WTC11 (cell line): Measurements from ENCODE around the gene PARVB.

Source experiments
- ESRRA ChIP-seq: sonication (generic); formaldehyde crosslinking; IDR thresholded peaks from 2 replicates; pipeline ENCODE4 v1.8.1; 2022; ENCODE audit warnings: mild to moderate bottlenecking, missing genetic modification reagents, borderline replicate concordance
- GABPB1 ChIP-seq: sonication (generic); formaldehyde crosslinking; IDR thresholded peaks from 2 replicates; pipeline ENCODE4 v1.8.1; 2023; ENCODE audit warnings: mild to moderate bottlenecking, missing genetic modification reagents
- NFYB ChIP-seq: sonication (generic); formaldehyde crosslinking; conservative IDR thresholded peaks from 2 replicates; pipeline ENCODE4 v1.8.0; 2022; ENCODE audit warnings: low read depth, missing genetic modification reagents
- SP1 ChIP-seq: sonication (generic); formaldehyde crosslinking; conservative IDR thresholded peaks from 2 replicates; pipeline ENCODE4 v1.8.1; 2022; ENCODE audit warnings: missing genetic modification reagents
- TCF7 ChIP-seq: sonication (generic); formaldehyde crosslinking; IDR thresholded peaks from 2 replicates; pipeline ENCODE4 v1.8.0; 2022; ENCODE audit warnings: mild to moderate bottlenecking, low read depth, missing genetic modification reagents, moderate library complexity
- TEAD1 ChIP-seq: sonication (generic); formaldehyde crosslinking; IDR thresholded peaks from 2 replicates; pipeline ENCODE4 v1.8.0; 2022; ENCODE audit warnings: mild to moderate bottlenecking, missing genetic modification reagents
- TF ChIP-seq, protein P1 (sequence below): fragments of 200-600 bp; IDR thresholded peaks from 2 replicates; pipeline ENCODE4 v1.8.0; 2022; ENCODE audit warnings: antibody characterized with exemption
- TF ChIP-seq, protein P2 (sequence below): sonication (generic); formaldehyde crosslinking; IDR thresholded peaks from 2 replicates; pipeline ENCODE4 v1.8.1; 2023; ENCODE audit warnings: mild to moderate bottlenecking, missing genetic modification reagents
- TF ChIP-seq, protein P3 (sequence below): sonication (generic); formaldehyde crosslinking; IDR thresholded peaks from 2 replicates; pipeline ENCODE4 v1.8.1; 2023; ENCODE audit warnings: mild to moderate bottlenecking, missing genetic modification reagents, moderate library complexity
- TF ChIP-seq, protein P4 (sequence below): sonication (generic); formaldehyde crosslinking; conservative IDR thresholded peaks from 2 replicates; pipeline ENCODE4 v1.8.1; 2022; ENCODE audit warnings: mild to moderate bottlenecking, missing genetic modification reagents
- TF ChIP-seq, protein P5 (sequence below): sonication (generic); formaldehyde crosslinking; IDR thresholded peaks from 2 replicates; pipeline ENCODE4 v1.8.0; 2022; ENCODE audit warnings: mild to moderate bottlenecking, missing genetic modification reagents
- TF ChIP-seq, protein P6 (sequence below): sonication (generic); formaldehyde crosslinking; IDR thresholded peaks from 2 replicates; pipeline ENCODE4 v1.8.0; 2022; ENCODE audit warnings: mild to moderate bottlenecking, missing genetic modification reagents

DNA sequence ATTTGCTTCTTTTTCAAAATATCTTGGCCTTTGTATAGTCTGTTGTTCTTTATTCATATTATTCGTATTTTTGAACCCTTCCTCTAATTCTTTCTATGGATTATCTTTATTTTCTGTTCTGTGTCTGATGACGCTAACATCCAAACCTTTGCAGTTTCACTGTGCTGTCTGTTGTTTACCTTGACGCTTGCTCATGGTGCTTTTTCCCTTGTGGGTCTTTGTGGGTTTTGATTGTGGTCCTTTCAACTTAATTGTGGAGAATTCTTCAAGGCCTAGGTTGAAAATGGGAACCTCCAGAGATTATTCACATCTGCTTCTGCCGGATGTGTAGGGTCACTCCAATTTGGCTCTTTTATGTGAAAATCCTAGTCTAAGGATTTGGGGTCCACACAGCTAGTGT lies 191.2 kb downstream of the PARVB start:
- TF ChIP-seq, protein P1, sequence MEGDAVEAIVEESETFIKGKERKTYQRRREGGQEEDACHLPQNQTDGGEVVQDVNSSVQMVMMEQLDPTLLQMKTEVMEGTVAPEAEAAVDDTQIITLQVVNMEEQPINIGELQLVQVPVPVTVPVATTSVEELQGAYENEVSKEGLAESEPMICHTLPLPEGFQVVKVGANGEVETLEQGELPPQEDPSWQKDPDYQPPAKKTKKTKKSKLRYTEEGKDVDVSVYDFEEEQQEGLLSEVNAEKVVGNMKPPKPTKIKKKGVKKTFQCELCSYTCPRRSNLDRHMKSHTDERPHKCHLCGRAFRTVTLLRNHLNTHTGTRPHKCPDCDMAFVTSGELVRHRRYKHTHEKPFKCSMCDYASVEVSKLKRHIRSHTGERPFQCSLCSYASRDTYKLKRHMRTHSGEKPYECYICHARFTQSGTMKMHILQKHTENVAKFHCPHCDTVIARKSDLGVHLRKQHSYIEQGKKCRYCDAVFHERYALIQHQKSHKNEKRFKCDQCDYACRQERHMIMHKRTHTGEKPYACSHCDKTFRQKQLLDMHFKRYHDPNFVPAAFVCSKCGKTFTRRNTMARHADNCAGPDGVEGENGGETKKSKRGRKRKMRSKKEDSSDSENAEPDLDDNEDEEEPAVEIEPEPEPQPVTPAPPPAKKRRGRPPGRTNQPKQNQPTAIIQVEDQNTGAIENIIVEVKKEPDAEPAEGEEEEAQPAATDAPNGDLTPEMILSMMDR, result no peak
- no peak for TF ChIP-seq ESRRA (CRISPR knock-in tag)
- TF ChIP-seq GABPB1 (CRISPR knock-in tag), result no peak
- TF ChIP-seq, protein P2, sequence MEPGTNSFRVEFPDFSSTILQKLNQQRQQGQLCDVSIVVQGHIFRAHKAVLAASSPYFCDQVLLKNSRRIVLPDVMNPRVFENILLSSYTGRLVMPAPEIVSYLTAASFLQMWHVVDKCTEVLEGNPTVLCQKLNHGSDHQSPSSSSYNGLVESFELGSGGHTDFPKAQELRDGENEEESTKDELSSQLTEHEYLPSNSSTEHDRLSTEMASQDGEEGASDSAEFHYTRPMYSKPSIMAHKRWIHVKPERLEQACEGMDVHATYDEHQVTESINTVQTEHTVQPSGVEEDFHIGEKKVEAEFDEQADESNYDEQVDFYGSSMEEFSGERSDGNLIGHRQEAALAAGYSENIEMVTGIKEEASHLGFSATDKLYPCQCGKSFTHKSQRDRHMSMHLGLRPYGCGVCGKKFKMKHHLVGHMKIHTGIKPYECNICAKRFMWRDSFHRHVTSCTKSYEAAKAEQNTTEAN (CRISPR knock-in tag), result no peak
- no peak for TF ChIP-seq NFYB
- TF ChIP-seq, protein P3, sequence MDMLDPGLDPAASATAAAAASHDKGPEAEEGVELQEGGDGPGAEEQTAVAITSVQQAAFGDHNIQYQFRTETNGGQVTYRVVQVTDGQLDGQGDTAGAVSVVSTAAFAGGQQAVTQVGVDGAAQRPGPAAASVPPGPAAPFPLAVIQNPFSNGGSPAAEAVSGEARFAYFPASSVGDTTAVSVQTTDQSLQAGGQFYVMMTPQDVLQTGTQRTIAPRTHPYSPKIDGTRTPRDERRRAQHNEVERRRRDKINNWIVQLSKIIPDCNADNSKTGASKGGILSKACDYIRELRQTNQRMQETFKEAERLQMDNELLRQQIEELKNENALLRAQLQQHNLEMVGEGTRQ (CRISPR knock-in tag), result no peak
- TF ChIP-seq, protein P4, sequence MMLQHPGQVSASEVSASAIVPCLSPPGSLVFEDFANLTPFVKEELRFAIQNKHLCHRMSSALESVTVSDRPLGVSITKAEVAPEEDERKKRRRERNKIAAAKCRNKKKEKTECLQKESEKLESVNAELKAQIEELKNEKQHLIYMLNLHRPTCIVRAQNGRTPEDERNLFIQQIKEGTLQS (CRISPR knock-in tag), result no peak
- TF ChIP-seq SP1 (CRISPR knock-in tag), result no peak
- TF ChIP-seq TCF7 (CRISPR knock-in tag), result no peak
- TF ChIP-seq, protein P5, sequence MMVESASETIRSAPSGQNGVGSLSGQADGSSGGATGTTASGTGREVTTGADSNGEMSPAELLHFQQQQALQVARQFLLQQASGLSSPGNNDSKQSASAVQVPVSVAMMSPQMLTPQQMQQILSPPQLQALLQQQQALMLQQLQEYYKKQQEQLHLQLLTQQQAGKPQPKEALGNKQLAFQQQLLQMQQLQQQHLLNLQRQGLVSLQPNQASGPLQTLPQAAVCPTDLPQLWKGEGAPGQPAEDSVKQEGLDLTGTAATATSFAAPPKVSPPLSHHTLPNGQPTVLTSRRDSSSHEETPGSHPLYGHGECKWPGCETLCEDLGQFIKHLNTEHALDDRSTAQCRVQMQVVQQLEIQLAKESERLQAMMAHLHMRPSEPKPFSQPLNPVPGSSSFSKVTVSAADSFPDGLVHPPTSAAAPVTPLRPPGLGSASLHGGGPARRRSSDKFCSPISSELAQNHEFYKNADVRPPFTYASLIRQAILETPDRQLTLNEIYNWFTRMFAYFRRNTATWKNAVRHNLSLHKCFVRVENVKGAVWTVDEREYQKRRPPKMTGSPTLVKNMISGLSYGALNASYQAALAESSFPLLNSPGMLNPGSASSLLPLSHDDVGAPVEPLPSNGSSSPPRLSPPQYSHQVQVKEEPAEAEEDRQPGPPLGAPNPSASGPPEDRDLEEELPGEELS (CRISPR knock-in tag), result no peak
- TF ChIP-seq TEAD1 (CRISPR knock-in tag), result no peak
- TF ChIP-seq, protein P6, sequence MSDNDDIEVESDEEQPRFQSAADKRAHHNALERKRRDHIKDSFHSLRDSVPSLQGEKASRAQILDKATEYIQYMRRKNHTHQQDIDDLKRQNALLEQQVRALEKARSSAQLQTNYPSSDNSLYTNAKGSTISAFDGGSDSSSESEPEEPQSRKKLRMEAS (CRISPR knock-in tag), result no peak
